Lung (tissue), 12 donors: Measurements from ENCODE around the gene SLC66A2. TPM values are rescaled to one million over a fixed set of nuclear protein-coding genes. Genes with fewer than 3 reads are reported as not detected.

Experiments used
- ATAC-seq: fragments of 200-7000 bp; cut with Tn5 transposase; one replicate; pipeline ENCODE4 v1.9.1; 2020; ENCODE audit warnings: moderate number of reproducible peaks; ENCODE audit not compliant: insufficient read depth, low FRiP score
- DNase-seq, 3 donors: peaks; one replicate each; pipeline ENCODE4 v3.0.0-alpha.2; 2013 to 2017
- H3K27ac ChIP-seq, 2 donors: one replicate each; pipeline ENCODE4 v1.5.1; 2013; ENCODE audit warnings: mild to moderate bottlenecking in 2 of 2, moderate library complexity in 2 of 2, control low read depth in 1 of 2, inconsistent platforms in 1 of 2, low read depth in 1 of 2, low read length in 1 of 2
- H3K27me3 ChIP-seq, 3 donors: one replicate each; pipeline ENCODE4 v1.5.1; 2013; ENCODE audit warnings: low read length in 2 of 3; ENCODE audit not compliant: control insufficient read depth in 3 of 3, insufficient read depth in 3 of 3
- H3K36me3 ChIP-seq, 4 donors: one replicate each; pipeline ENCODE4 v1.5.1; 2013; ENCODE audit warnings: low read length in 4 of 4, mild to moderate bottlenecking in 1 of 4, moderate library complexity in 1 of 4; ENCODE audit not compliant: control insufficient read depth in 4 of 4, insufficient read depth in 4 of 4
- H3K4me1 ChIP-seq, 5 donors: one replicate each; pipeline ENCODE4 v1.5.1; 2013; ENCODE audit warnings: low read length in 5 of 5, mild to moderate bottlenecking in 2 of 5, moderate library complexity in 1 of 5; ENCODE audit not compliant: control insufficient read depth in 5 of 5, insufficient read depth in 5 of 5
- H3K4me3 ChIP-seq: one replicate; pipeline ENCODE4 v1.5.1; 2013; ENCODE audit warnings: mild to moderate bottlenecking, control low read depth, moderate library complexity
- H3K9ac ChIP-seq, 2 donors: one replicate each; pipeline ENCODE4 v1.5.1; 2013; ENCODE audit warnings: low read length in 2 of 2, control low read depth in 1 of 2; ENCODE audit not compliant: insufficient read depth in 1 of 2
- H3K9me3 ChIP-seq, 4 donors: one replicate each; pipeline ENCODE4 v1.5.1; 2013; ENCODE audit warnings: low read length in 3 of 4, mild to moderate bottlenecking in 1 of 4, moderate library complexity in 1 of 4; ENCODE audit not compliant: control insufficient read depth in 4 of 4, insufficient read depth in 3 of 4
- CTCF ChIP-seq: IDR thresholded peaks from 2 replicates; pipeline ENCODE4 v1.5.1; 2012; ENCODE audit warnings: mild to moderate bottlenecking; ENCODE audit errors: control extremely low read depth, extremely low read depth
- WGBS, 2 donors: extraction: QIAGEN DNeasy Blood & Tissue Kit; methylation state at CpG; one replicate each; pipeline ENCODE4 v1.1.7; 2013; 5-methylcytosine and 5-hydroxymethylcytosine counted together
- polyA plus RNA-seq, 2 donors: library from polyadenylated mRNA; stranded (reverse); fragments of 200-250 nt; gene quantifications; one replicate each; pipeline ENCODE4 v1.2.1, GENCODE V29; 2013
- total RNA-seq, 2 donors: library from RNA; depleted of rRNA in 1 of 2; stranded (reverse); fragments of >200 nt in 1 of 2; gene quantifications; one replicate each; pipeline ENCODE4 v1.2.1, GENCODE V29; 2014 to 2021
- donor health status: control.
- donor health status: control.
- donor health status: Bipolar disorder and iron deficiency.
- donor health status: healthy.
- donor health status: DM: yes; HTN: yes; CAD: no.

SLC66A2 gene
- total and polyA plus RNA-seq, 4 donors = 26.5 to 71.8 (median 62.3) TPM

GRCh38 chr18:79979843-79980242, 28.4 kb upstream of the SLC66A2 start:
- no peaks in the 10 kb centered on the region for H3K9me3 ChIP-seq
- H3K27me3 ChIP-seq = no peaks in the 10 kb centered on the region
- 94 to 95% methylated on average over 5 of the region's 5 CpGs for WGBS, 2 donors
- H3K36me3 ChIP-seq = peaks cover 6 to 17% (median 13%) of the 10 kb centered on the region in 4 donors
- no peak overlapping the region for H3K27ac ChIP-seq
- no peak overlapping the region for H3K9ac ChIP-seq
- no peak overlapping the region for H3K4me3 ChIP-seq
- H3K4me1 ChIP-seq = peaks cover 0 to 10% (median 0%) of the 10 kb centered on the region in 5 donors
- TF ChIP-seq CTCF = no peak
- DNase-seq (no peak), ATAC-seq (no peak)

DNA sequence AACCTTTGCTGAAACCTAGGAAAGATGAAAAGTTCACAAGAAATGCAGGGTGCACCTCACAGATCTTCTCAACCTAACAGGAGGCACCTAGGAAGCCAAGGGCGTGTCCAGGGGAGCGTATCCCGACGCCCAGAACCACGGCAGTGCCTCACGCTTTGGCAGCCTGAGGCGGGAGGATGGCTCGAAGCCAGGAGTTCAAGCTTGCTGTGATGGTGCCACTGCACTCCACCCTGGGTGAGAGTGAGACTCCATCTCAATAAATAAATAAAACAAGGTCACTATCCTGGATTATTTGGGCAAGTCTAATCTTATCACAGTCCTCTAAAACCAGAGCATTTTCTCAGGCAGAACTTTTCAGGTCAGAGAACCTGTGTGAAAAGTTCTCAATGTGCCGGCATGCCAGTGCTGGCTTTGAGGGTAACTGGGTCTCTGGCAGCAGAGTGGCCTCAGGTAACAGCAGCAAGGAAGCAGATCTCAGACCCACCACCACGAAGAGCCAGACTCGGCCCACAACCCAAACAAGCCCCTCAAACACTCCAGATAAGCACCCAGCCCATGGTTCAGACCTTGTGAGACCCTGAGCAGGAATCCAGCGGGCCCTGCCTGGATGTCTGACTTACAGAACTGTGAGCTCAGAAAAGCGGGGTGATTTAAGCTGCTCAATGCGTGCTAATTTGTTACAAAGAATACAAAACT, 24.7 kb upstream of the SLC66A2 start:
- H3K9me3 ChIP-seq = no peaks in the 10 kb centered on the region
- ATAC-seq (no peak), DNase-seq (no peak)
- H3K9ac ChIP-seq = no peak overlapping the region
- H3K4me1 ChIP-seq = peaks cover 0 to 2% (median 0%) of the 10 kb centered on the region in 5 donors
- H3K4me3 ChIP-seq = no peak overlapping the region
- WGBS, 2 donors = 85% methylated on average over 14 of the region's 14 CpGs
- no peak for TF ChIP-seq CTCF
- H3K36me3 ChIP-seq = peaks cover 12 to 34% (median 17%) of the 10 kb centered on the region in 4 donors
- no peak overlapping the region for H3K27ac ChIP-seq
- no peaks in the 10 kb centered on the region for H3K27me3 ChIP-seq

GRCh38 chr18:79975043-79975442, 23.6 kb upstream of the SLC66A2 start:
- H3K4me1 ChIP-seq = no peaks in the 10 kb centered on the region
- no peak for DNase-seq
- WGBS, 2 donors = 92 to 94% methylated on average over 4 of the region's 4 CpGs
- no peak overlapping the region for H3K4me3 ChIP-seq
- no peaks in the 10 kb centered on the region for H3K9me3 ChIP-seq
- H3K27ac ChIP-seq = no peak overlapping the region
- no peaks in the 10 kb centered on the region for H3K27me3 ChIP-seq
- peaks cover 12 to 34% (median 19%) of the 10 kb centered on the region in 4 donors for H3K36me3 ChIP-seq
- no peak for TF ChIP-seq CTCF
- H3K9ac ChIP-seq = no peak overlapping the region
- ATAC-seq = no peak
